Right atrium auricular region (tissue), 2 donors: Measurements from ENCODE around the gene PERP. TPM values are rescaled to one million over a fixed set of nuclear protein-coding genes. Genes with fewer than 3 reads are reported as not detected.

Experiments
- DNase-seq: peaks from one replicate; pipeline ENCODE4 v3.0.0-alpha.2; 2019; ENCODE audit warnings: low spot score
- H3K27ac ChIP-seq, 2 donors: fragments of 200-600 bp; sonication (generic); 1 replicate in 1 of 2; 2 replicates in 1 of 2; pipeline ENCODE4 v1.5.1; 2016 to 2019
- H3K27me3 ChIP-seq, 2 donors: fragments of 200-600 bp; sonication (generic); one replicate each; pipeline versions ENCODE4 v1.5.1 to v1.6.0; 2017 to 2019
- H3K36me3 ChIP-seq: fragments of 200-600 bp; sonication (generic); one replicate; pipeline ENCODE4 v1.5.1; 2016
- H3K4me1 ChIP-seq, 2 donors: fragments of 200-600 bp; sonication (generic); one replicate each; pipeline versions ENCODE4 v1.5.1 to v1.6.0; 2017 to 2019
- H3K4me3 ChIP-seq, 2 donors: fragments of 200-600 bp; sonication (generic); 1 replicate in 1 of 2; 2 replicates in 1 of 2; pipeline ENCODE4 v1.5.1; 2017 to 2019; ENCODE audit warnings: mild to moderate bottlenecking in 1 of 2, moderate library complexity in 1 of 2
- H3K9me3 ChIP-seq, 2 donors: fragments of 200-600 bp; sonication (generic); one replicate each; pipeline ENCODE4 v1.5.1; 2019
- CTCF ChIP-seq, 2 donors: fragments of 200-600 bp; sonication (generic); IDR thresholded peaks; one replicate each; pipeline ENCODE4 v1.5.1; 2019; ENCODE audit warnings: antibody characterized with exemption in 2 of 2
- total RNA-seq, 2 donors: library from RNA; depleted of rRNA; stranded (reverse); fragments of >200 nt; gene quantifications; one replicate each; pipeline ENCODE4 v1.1.0, GENCODE V29; 2016

PERP gene
- total RNA-seq, 2 donors from 2014 or later = 46.3 to 57.8 TPM

- no peaks in the 10 kb centered on the region for H3K27me3 ChIP-seq
Observed at GRCh38 chr6:138073264-138073663, 34.0 kb downstream of the PERP start.

GRCh38 chr6:138063726-138064125, 43.5 kb downstream of the PERP start:
- no peak overlapping the region for H3K4me3 ChIP-seq
- H3K27ac ChIP-seq = no peak overlapping the region
- H3K27me3 ChIP-seq = no peaks in the 10 kb centered on the region
- H3K36me3 ChIP-seq = no peaks in the 10 kb centered on the region
- no peaks in the 10 kb centered on the region for H3K9me3 ChIP-seq
- DNase-seq = no peak
- no peak for TF ChIP-seq CTCF (IDR thresholded peaks at IDR 0.05)
- H3K4me1 ChIP-seq = no peaks in the 10 kb centered on the region

More at GRCh38 chr6:138073264-138073663, 34.0 kb downstream of the PERP start:
- no peak for DNase-seq
- no peak for TF ChIP-seq CTCF (IDR thresholded peaks at IDR 0.05)
- Histone ChIP-seq H3K9me3 (no peaks in the 10 kb centered on the region), H3K27ac (no peak overlapping the region), H3K4me1 (no peaks in the 10 kb centered on the region), H3K36me3 (no peaks in the 10 kb centered on the region), H3K4me3 (no peak overlapping the region)

GRCh38 chr6:138054982-138055381, 52.2 kb downstream of the PERP start:
- TF ChIP-seq CTCF (IDR thresholded peaks at IDR 0.05) = no peak
- Histone ChIP-seq H3K9me3 (peaks cover 0 to 15% of the 10 kb centered on the region in 2 donors), H3K4me1 (no peaks in the 10 kb centered on the region), H3K27ac (no peak overlapping the region), H3K36me3 (no peaks in the 10 kb centered on the region), H3K27me3 (no peaks in the 10 kb centered on the region), H3K4me3 (no peak overlapping the region)
- DNase-seq = no peak

GRCh38 chr6:138052783-138053182, 54.4 kb downstream of the PERP start:
- H3K4me1 ChIP-seq = no peaks in the 10 kb centered on the region
- DNase-seq = no peak
- H3K4me3 ChIP-seq = no peak overlapping the region
- H3K36me3 ChIP-seq = no peaks in the 10 kb centered on the region
- TF ChIP-seq CTCF (IDR thresholded peaks at IDR 0.05) = no peak
- no peaks in the 10 kb centered on the region for H3K27me3 ChIP-seq
- H3K9me3 ChIP-seq = peaks cover 0 to 15% of the 10 kb centered on the region in 2 donors
- H3K27ac ChIP-seq = no peak overlapping the region

- TF ChIP-seq CTCF (IDR thresholded peaks at IDR 0.05) = no peak
Observed at GRCh38 chr6:138044972-138045371, 62.2 kb downstream of the PERP start.

GRCh38 chr6:138044458-138044857, 62.8 kb downstream of the PERP start:
- Histone ChIP-seq H3K27me3 (no peaks in the 10 kb centered on the region), H3K4me3 (no peak overlapping the region), H3K36me3 (no peaks in the 10 kb centered on the region), H3K9me3 (no peaks in the 10 kb centered on the region), H3K27ac (no peak overlapping the region), H3K4me1 (no peaks in the 10 kb centered on the region)
- no peak for TF ChIP-seq CTCF (IDR thresholded peaks at IDR 0.05)
- no peak for DNase-seq

More at GRCh38 chr6:138044972-138045371, 62.2 kb downstream of the PERP start:
- Histone ChIP-seq H3K36me3 (no peaks in the 10 kb centered on the region), H3K4me1 (no peaks in the 10 kb centered on the region), H3K27me3 (no peaks in the 10 kb centered on the region), H3K9me3 (no peaks in the 10 kb centered on the region), H3K4me3 (no peak overlapping the region), H3K27ac (no peak overlapping the region)
- DNase-seq = no peak
